Stimulated activated CD4-positive, alpha-beta T cell treated with anti-CD3 and anti-CD28 coated beads, Interleukin-1b, Interleukin-23, amount 100 ng/mL, for 48 hours (primary cell): ENCODE data around the gene SERPINB7.

Experiments used
- DNase-seq: peaks from one replicate; pipeline ENCODE4 v3.0.0-alpha.2; 2020

SERPINB7 gene

GRCh38 chr18:63850020-63850419 is 74.8 kb downstream of the SERPINB7 start:
- peak; percentile 16 for DNase-seq

GRCh38 chr18:63850636-63851035 is 75.4 kb downstream of the SERPINB7 start:
- no peak for DNase-seq
